ENCODE data around the gene MXRA5. TPM values are rescaled to one million over a fixed set of nuclear protein-coding genes. Genes with fewer than 3 reads are reported as not detected.

The MXRA5 gene
- total and polyA plus RNA-seq, 2 of the 13 experiments (the other 11 are each of a cell fraction or from before 2014, with no cell fraction given): not detected

- Histone ChIP-seq H3K27me3 (ENCODE audit: control insufficient read depth in 1 of 2, insufficient read depth in 2 of 2, low read length in 2 of 2) (no peaks in the 10 kb centered on the region), H3K79me2 (ENCODE audit: insufficient read depth, low read length) (no peaks in the 10 kb centered on the region), H3K9ac (ENCODE audit: insufficient read depth, low read depth, low read length) (no peak overlapping the region), H3K4me3 (replicated peaks in 1 of 3; ENCODE audit: insufficient read depth in 1 of 3, low read depth in 2 of 3, low read length in 3 of 3) (no peak overlapping the region), H2AFZ (ENCODE audit: low read length) (no peak overlapping the region), H3K9me3 (ENCODE audit: low read length) (no peaks in the 10 kb centered on the region), H3K27ac (ENCODE audit: extremely low read length, insufficient read depth, low read length) (no peak overlapping the region), H3K4me2 (ENCODE audit: low read depth, low read length) (no peak overlapping the region), H3K36me3 (replicated peaks in 1 of 2; ENCODE audit: control insufficient read depth in 1 of 2, insufficient read depth in 2 of 2, low read length in 2 of 2) (no peaks in the 10 kb centered on the region), H3K4me1 (ENCODE audit: insufficient read depth, low read length) (no peaks in the 10 kb centered on the region), H4K20me1 (ENCODE audit: insufficient read depth, low read length) (no peaks in the 10 kb centered on the region)
- BruUV-seq (replicated peaks): no TSS peak
- POLR2A ChIA-PET: no interaction called here
- CTCF ChIA-PET (ENCODE audit: low intra/inter-chr PET ratio, low total read pairs): no interaction called here
- 4% methylated on average over 3 of the region's 3 CpGs for WGBS (ENCODE audit: low lambda C conversion rate)
- ATAC-seq: no peak
- TF ChIP-seq ZSCAN9 (CRISPR knock-in tag; IDR thresholded peaks at IDR 0.05; ENCODE audit: borderline replicate concordance) (no peak), ZNF430 (CRISPR knock-in tag; IDR thresholded peaks at IDR 0.05) (no peak), ZMYM4 (CRISPR knock-in tag; IDR thresholded peaks at IDR 0.05) (no peak), ZNF878 (CRISPR knock-in tag; IDR thresholded peaks at IDR 0.05) (no peak), AHDC1 (CRISPR knock-in tag; IDR thresholded peaks at IDR 0.05; ENCODE audit: borderline replicate concordance) (no peak), ZNF577 (CRISPR knock-in tag; IDR thresholded peaks at IDR 0.05; ENCODE audit: borderline replicate concordance, low read depth) (no peak), E2F1 (CRISPR knock-in tag; IDR thresholded peaks at IDR 0.05) (no peak), NPAS2 (CRISPR knock-in tag; IDR thresholded peaks at IDR 0.05; ENCODE audit: borderline replicate concordance) (no peak), ZFP36L2 (CRISPR knock-in tag; IDR thresholded peaks at IDR 0.05) (no peak), KLF12 (CRISPR knock-in tag; IDR thresholded peaks at IDR 0.05; ENCODE audit: borderline replicate concordance) (no peak), ZNF414 (CRISPR knock-in tag; IDR thresholded peaks at IDR 0.05) (no peak), CHCHD3 (CRISPR knock-in tag; IDR thresholded peaks at IDR 0.05) (no peak), EHMT2 (IDR thresholded peaks at IDR 0.05; ENCODE audit: borderline replicate concordance, low read depth, low read length) (no peak), ZNF263 (CRISPR knock-in tag; IDR thresholded peaks at IDR 0.05) (no peak), AKAP8 (CRISPR knock-in tag; IDR thresholded peaks at IDR 0.05) (no peak), ZNF296 (CRISPR knock-in tag; conservative IDR thresholded peaks at IDR 0.05) (no peak), RBFOX2 (IDR thresholded peaks at IDR 0.05; ENCODE audit: low read depth, low read length) (no peak), ZNF841 (CRISPR knock-in tag; IDR thresholded peaks at IDR 0.05; ENCODE audit: borderline replicate concordance) (no peak)
- no peak for DNase-seq (ENCODE audit: low spot score)
- in situ Hi-C loops (cut with HindIII; ENCODE audit: extremely low pct_ligation_motif_present, low pct_unique_long_range_greater_than_20kb): no loop called here
- no peak for FAIRE-seq
- intact Hi-C loops (cut with micrococcal nuclease; ENCODE audit: unreplicated experiment): no loop called here
Measured at GRCh38 chrX:3374108-3374800, 27.8 kb upstream of the MXRA5 start.
